LHCN-M2 (cell line): ENCODE data around the gene PHEX. TPM values are rescaled to one million over a fixed set of nuclear protein-coding genes. Genes with fewer than 3 reads are reported as not detected.

Experiments used
- DNase-seq: peaks from one replicate; pipeline ENCODE4 v3.0.0-alpha.2; 2012; ENCODE audit warnings: low read depth
- total RNA-seq: library from RNA; depleted of rRNA; stranded (reverse); fragments of >200 nt; gene quantifications from 2 replicates; pipeline ENCODE4 v1.2.3, GENCODE V29; 2014

The PHEX gene
- total RNA-seq, 1 experiment from 2014 or later = 0.75 TPM

- DNase-seq = no peak
Measured at GRCh38 chrX:22040184-22040583, 8.1 kb downstream of the PHEX start.

GRCh38 chrX:22041907-22042530 is 9.9 kb downstream of the PHEX start:
- DNase-seq = no peak

GRCh38 chrX:22043872-22044271 is 11.7 kb downstream of the PHEX start:
- no peak for DNase-seq

GRCh38 chrX:22047468-22047867 is 15.3 kb downstream of the PHEX start:
- DNase-seq = no peak

- peak; percentile 3 for DNase-seq
Measured at GRCh38 chrX:22053481-22053880, 21.4 kb downstream of the PHEX start.

- no peak for DNase-seq
Measured at GRCh38 chrX:22056235-22056634, 24.1 kb downstream of the PHEX start.

- no peak for DNase-seq
Measured at GRCh38 chrX:22057667-22058066, 25.5 kb downstream of the PHEX start.

GRCh38 chrX:22059775-22060174 is 27.6 kb downstream of the PHEX start:
- no peak for DNase-seq

GRCh38 chrX:22060415-22061280 is 28.5 kb downstream of the PHEX start:
- peak; percentile 3 for DNase-seq

GRCh38 chrX:22063284-22063683 is 31.2 kb downstream of the PHEX start:
- no peak for DNase-seq

GRCh38 chrX:22069586-22069985 is 37.5 kb downstream of the PHEX start:
- DNase-seq = no peak

- no peak for DNase-seq
Measured at GRCh38 chrX:22073928-22074327, 41.8 kb downstream of the PHEX start.

GRCh38 chrX:22078117-22078516 is 46.0 kb downstream of the PHEX start:
- DNase-seq = no peak

GRCh38 chrX:22081475-22082092 is 49.5 kb downstream of the PHEX start:
- peak; percentile 58 for DNase-seq

GRCh38 chrX:22086003-22086402 is 53.9 kb downstream of the PHEX start:
- no peak for DNase-seq

GRCh38 chrX:22087011-22087557 is 55.0 kb downstream of the PHEX start:
- no peak for DNase-seq

GRCh38 chrX:22088326-22088725 is 56.2 kb downstream of the PHEX start:
- DNase-seq = no peak

- peak; percentile 40 for DNase-seq
Measured at GRCh38 chrX:22090181-22090580, 58.1 kb downstream of the PHEX start.

GRCh38 chrX:22093550-22093949 is 61.4 kb downstream of the PHEX start:
- no peak for DNase-seq

GRCh38 chrX:22095286-22095685 is 63.2 kb downstream of the PHEX start:
- DNase-seq = peak; percentile 36

GRCh38 chrX:22095856-22096255 is 63.7 kb downstream of the PHEX start:
- no peak for DNase-seq

- DNase-seq = peak; percentile 72
Measured at GRCh38 chrX:22097012-22097694, 65.0 kb downstream of the PHEX start.
